ENCODE results near the gene DOCK4. TPM values are rescaled to one million over a fixed set of nuclear protein-coding genes. Genes with fewer than 3 reads are reported as not detected.

The DOCK4 gene
- total RNA-seq, 1 experiment from 2014 or later = 0.30 TPM

GRCh38 chr7:111729483-111729882 is 476.7 kb downstream of the DOCK4 start:
- Histone ChIP-seq H3K27me3 (no peaks in the 10 kb centered on the region), H3K36me3 (no peaks in the 10 kb centered on the region), H3K9me3 (no peaks in the 10 kb centered on the region), H3K4me3 (no peak overlapping the region)
- DNase-seq = no peak

DNA sequence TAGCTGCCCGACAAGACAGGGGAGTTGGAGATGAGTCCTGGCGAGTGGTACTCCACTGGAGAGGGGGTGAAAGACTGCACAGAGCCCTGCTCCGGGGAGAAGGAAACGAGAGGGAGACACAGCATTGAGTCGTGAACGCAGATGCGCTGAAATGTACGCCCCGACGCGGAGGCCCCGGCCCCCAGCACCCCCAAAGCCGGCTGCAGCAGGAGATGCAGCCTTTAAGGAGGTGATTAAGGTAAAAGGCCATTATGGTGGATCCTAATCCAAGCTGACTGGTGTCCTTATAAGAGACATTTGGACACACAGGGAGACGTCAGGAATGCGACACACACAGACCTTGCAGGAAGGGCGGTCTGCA is 477.6 kb downstream of the DOCK4 start:
- Histone ChIP-seq H3K36me3 (no peaks in the 10 kb centered on the region), H3K27me3 (no peaks in the 10 kb centered on the region), H3K4me3 (no peak overlapping the region), H3K9me3 (no peaks in the 10 kb centered on the region)
- DNase-seq = no peak

DNA sequence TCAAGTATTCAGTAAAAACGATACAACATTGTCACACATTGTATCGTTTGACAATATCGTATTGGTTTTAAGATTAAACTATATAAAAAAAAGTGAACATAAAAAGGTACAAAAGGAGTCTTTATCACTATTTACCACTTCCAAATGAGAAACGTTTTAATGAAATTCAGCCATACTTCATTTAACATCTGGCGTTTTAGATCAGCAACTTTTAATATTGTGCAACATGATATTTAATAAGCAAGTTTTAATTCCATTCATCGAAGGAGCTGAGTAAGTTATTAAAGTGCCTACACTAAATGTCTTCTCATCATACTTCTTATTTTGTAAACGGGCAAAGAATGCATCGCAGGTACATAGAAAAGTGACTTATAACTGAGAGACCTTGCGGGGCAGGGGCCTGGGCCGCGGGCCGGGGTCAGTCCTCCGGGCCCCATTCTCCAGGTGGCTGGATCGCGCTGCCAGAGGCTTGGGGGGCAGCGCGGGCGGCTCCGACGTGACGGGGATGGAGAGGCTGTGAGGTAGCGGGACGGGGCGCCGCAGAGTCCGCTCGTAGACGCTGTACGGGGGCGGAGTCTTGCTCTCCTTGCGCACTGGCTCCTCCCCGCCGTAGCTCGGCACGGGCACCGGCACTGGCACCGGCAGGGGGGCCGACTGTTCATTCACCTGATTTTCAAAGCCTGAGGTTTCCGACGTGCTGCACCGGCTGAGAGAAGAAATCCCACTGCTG is 478.1 kb downstream of the DOCK4 start:
- no peaks in the 10 kb centered on the region for H3K27me3 ChIP-seq
- DNase-seq = no peak
- H3K4me3 ChIP-seq = no peak overlapping the region
- H3K9me3 ChIP-seq = no peaks in the 10 kb centered on the region
- no peaks in the 10 kb centered on the region for H3K36me3 ChIP-seq

- no peak for DNase-seq
- no peak overlapping the region for H3K4me3 ChIP-seq
Observed at GRCh38 chr7:111718886-111719285, 487.3 kb downstream of the DOCK4 start.

GRCh38 chr7:111711426-111712065 is 494.7 kb downstream of the DOCK4 start:
- no peak for DNase-seq
- H3K36me3 ChIP-seq = no peaks in the 10 kb centered on the region

More at GRCh38 chr7:111718886-111719285, 487.3 kb downstream of the DOCK4 start:
- Histone ChIP-seq H3K36me3 (no peaks in the 10 kb centered on the region), H3K27me3 (no peaks in the 10 kb centered on the region), H3K9me3 (no peaks in the 10 kb centered on the region)

DNA sequence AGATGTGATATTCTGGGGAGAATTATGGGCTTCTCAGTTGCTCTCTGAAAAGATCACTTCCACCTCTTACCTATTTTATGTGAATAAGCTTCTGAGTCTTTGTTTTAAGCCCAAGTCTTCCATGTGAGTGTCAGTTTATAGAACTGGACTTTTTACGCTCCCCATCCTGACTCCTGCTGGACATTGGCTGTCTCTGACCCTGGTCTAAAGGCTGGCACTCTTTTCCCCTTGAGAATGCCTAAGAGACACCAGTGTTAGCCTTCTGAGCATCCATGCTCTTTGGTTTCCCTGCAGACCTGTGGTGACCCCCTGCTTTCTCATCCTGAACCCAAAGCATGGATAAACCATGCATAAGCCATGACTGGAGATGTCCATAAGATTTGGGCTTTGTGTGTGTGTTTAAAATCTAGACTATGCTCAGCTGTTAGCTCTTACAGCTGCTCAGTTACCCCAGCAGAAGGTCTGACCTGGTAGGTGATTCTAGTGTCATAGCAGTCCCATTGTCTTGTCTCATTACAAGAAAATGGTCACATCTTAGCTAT is 495.3 kb downstream of the DOCK4 start:
- Histone ChIP-seq H3K9me3 (no peaks in the 10 kb centered on the region), H3K36me3 (no peaks in the 10 kb centered on the region), H3K27me3 (no peaks in the 10 kb centered on the region), H3K4me3 (no peak overlapping the region)
- DNase-seq = no peak

More at GRCh38 chr7:111711426-111712065, 494.7 kb downstream of the DOCK4 start:
- H3K27me3 ChIP-seq = no peaks in the 10 kb centered on the region
- no peak overlapping the region for H3K4me3 ChIP-seq
- H3K9me3 ChIP-seq = no peaks in the 10 kb centered on the region

GRCh38 chr7:111708072-111708471 is 498.1 kb downstream of the DOCK4 start:
- Histone ChIP-seq H3K36me3 (no peaks in the 10 kb centered on the region), H3K27me3 (no peaks in the 10 kb centered on the region), H3K4me3 (no peak overlapping the region), H3K9me3 (no peaks in the 10 kb centered on the region)
- DNase-seq = peak; percentile 2

DNA sequence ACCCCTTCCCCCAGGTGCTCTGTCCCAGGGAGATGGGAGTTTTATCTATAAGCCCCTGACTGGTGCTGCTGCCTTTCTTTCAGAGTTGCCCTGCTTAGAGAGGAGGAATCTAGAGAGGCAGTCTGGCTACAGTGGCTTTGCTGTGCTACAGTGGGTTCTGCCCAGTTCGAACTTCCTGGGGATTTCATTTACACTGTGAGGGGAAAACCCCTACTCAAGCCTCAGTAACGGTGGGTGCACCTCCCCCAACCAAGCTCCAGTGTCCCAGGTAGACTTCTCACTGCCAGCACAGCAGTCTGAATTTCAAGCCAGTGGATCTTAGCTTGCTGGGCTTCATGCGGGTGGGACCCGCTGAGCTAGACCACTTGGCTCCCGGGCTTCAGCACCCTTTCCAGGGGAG is 500.4 kb downstream of the DOCK4 start:
- DNase-seq = no peak
- no peaks in the 10 kb centered on the region for H3K9me3 ChIP-seq
- H3K4me3 ChIP-seq = no peak overlapping the region
- H3K36me3 ChIP-seq = no peaks in the 10 kb centered on the region
- H3K27me3 ChIP-seq = no peaks in the 10 kb centered on the region

DNA sequence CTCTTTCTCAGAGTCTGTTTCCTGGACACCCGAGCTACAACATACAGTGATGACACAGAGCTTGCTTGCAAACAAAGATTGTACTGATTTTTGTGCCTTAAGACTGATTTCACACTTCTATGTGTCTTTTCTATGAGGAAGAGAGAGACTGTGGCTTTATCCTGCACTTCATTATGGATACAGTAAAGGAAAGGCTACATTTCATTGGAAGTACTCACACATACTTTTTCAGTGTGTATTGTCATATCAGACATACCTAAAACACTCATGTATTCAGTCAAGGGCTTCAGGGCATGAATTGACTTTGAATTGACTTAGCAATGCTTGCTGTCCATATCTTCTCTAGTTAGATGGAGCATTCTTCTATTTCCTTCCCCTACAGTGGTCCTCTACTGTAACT is 508.4 kb downstream of the DOCK4 start:
- H3K27me3 ChIP-seq = no peaks in the 10 kb centered on the region
- no peak for DNase-seq
- no peak overlapping the region for H3K4me3 ChIP-seq
- H3K9me3 ChIP-seq = no peaks in the 10 kb centered on the region
- no peaks in the 10 kb centered on the region for H3K36me3 ChIP-seq

GRCh38 chr7:111694376-111694775 is 511.8 kb downstream of the DOCK4 start:
- no peak overlapping the region for H3K4me3 ChIP-seq
- no peaks in the 10 kb centered on the region for H3K27me3 ChIP-seq
- no peaks in the 10 kb centered on the region for H3K9me3 ChIP-seq
- H3K36me3 ChIP-seq = no peaks in the 10 kb centered on the region
- no peak for DNase-seq

DNA sequence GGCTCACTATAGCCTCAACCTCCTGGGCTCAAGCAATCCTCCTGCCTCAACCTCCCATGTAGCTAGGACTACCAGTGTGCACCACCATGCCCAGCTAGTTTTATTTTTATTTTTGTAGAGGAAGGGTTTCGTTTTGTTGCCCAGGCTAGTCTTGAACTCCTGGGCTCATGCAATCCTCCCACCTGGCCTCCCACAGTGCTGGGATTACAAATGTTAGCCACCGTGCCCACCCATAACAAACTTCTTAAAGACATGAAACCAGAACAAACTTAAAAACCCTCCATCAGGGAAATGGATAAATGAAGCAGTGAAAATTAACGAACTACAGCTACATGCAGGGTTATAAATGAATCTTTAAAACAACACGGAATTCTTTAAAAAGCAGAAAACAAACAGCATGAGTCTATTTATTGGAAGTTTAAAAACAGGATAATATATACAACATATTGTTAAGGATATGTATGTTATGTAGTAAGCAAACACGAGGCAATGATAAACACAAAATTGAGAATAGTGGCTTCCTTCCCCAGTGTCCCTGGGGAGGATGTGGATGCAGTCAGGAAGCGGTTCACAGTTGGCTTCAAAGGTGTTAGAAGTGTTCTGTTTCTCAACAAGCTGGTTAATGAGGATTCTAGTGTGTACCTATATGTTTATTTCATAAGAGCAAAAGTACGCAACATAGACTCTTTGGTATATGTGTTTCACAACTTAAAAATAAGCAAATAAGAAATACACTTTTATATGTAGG is 515.7 kb downstream of the DOCK4 start:
- Histone ChIP-seq H3K9me3 (no peaks in the 10 kb centered on the region), H3K4me3 (no peak overlapping the region), H3K36me3 (no peaks in the 10 kb centered on the region), H3K27me3 (no peaks in the 10 kb centered on the region)
- DNase-seq = no peak

DNA sequence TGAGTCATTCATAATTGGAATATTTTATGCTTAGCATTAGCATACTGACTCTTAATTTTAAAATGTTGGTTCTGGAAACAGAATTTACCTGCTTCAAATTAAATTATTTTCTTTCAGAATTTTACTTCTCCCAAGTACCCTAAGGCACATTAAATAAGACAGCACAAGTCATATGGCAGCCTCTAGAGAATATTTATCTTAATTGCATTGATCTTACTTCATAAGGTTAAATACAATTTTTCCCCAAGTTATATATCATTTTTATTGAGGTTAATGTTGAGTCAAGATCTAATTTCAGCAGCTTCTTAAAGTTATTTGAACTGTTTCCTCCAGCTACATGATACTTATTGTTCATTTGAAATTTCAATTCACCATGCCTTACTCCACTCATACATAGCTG is 520.9 kb downstream of the DOCK4 start:
- no peaks in the 10 kb centered on the region for H3K9me3 ChIP-seq
- H3K27me3 ChIP-seq = no peaks in the 10 kb centered on the region
- H3K36me3 ChIP-seq = no peaks in the 10 kb centered on the region
- no peak overlapping the region for H3K4me3 ChIP-seq
- DNase-seq = no peak

- H3K36me3 ChIP-seq = no peaks in the 10 kb centered on the region
- DNase-seq = no peak
- H3K27me3 ChIP-seq = no peaks in the 10 kb centered on the region
- H3K4me3 ChIP-seq = no peak overlapping the region
- no peaks in the 10 kb centered on the region for H3K9me3 ChIP-seq
Observed at GRCh38 chr7:111682588-111683340, 523.4 kb downstream of the DOCK4 start.

- Histone ChIP-seq H3K9me3 (no peaks in the 10 kb centered on the region), H3K36me3 (no peaks in the 10 kb centered on the region)
- no peak for DNase-seq
Observed at GRCh38 chr7:111681242-111681641, 525.0 kb downstream of the DOCK4 start.

DNA sequence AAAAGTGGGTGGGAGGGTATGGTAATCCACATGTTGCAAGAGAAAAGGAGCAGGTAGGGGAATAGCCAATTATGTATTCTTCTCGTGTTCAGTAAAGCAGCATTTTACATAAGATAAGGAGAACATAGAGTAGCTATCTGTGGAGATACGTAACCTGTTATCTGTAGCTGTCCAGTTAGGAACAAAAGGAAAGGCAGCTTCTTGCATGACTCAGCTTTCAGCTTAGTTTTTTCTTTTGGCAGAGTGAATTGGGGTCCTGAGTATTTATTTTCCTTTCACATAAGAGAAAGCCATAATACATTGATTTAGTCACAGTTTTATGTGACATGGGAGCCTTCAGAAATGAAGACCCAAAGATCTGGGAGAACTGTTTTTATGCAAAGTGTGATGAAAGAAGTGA is 527.2 kb downstream of the DOCK4 start:
- H3K27me3 ChIP-seq = no peaks in the 10 kb centered on the region
- H3K9me3 ChIP-seq = no peaks in the 10 kb centered on the region
- no peaks in the 10 kb centered on the region for H3K36me3 ChIP-seq
- H3K4me3 ChIP-seq = no peak overlapping the region
- no peak for DNase-seq

More at GRCh38 chr7:111681242-111681641, 525.0 kb downstream of the DOCK4 start:
- H3K4me3 ChIP-seq = no peak overlapping the region
- no peaks in the 10 kb centered on the region for H3K27me3 ChIP-seq

DNA sequence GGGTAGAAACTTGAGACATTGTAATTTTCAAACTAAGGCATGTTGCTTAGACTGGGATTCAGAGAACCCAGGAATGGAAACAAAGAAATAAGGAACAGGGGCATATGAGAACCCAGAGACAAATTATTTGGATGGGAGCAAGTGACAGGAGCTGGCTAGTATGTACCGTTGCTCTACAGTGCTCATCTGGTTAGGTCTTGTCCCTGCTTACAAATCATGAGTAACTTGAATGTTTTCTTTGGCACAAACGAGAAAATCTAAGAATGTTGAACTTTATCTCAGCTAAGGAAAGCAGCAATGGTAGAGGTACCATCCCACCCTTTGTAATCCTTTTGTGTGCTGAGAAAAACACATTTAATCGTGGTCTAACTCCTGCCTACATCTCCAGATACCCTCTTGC is 527.9 kb downstream of the DOCK4 start:
- no peaks in the 10 kb centered on the region for H3K36me3 ChIP-seq
- H3K9me3 ChIP-seq = no peaks in the 10 kb centered on the region
- no peaks in the 10 kb centered on the region for H3K27me3 ChIP-seq
- no peak for DNase-seq
- no peak overlapping the region for H3K4me3 ChIP-seq

- no peak for DNase-seq
- Histone ChIP-seq H3K9me3 (no peaks in the 10 kb centered on the region), H3K36me3 (no peaks in the 10 kb centered on the region)
Observed at GRCh38 chr7:111677848-111678247, 528.4 kb downstream of the DOCK4 start.

More at GRCh38 chr7:111677848-111678247, 528.4 kb downstream of the DOCK4 start:
- Histone ChIP-seq H3K27me3 (no peaks in the 10 kb centered on the region), H3K4me3 (no peak overlapping the region)

All from MG63 (cell line).